HUDEP-2 (cell line): ENCODE results near the gene TEX19.
"Not testable (repeated sequence)": the region's sequence is repeated elsewhere in the genome, so short reads cannot be mapped to it uniquely, and the experiment has no call there.

Experiments used
- DNase-seq, 76 experiments: peaks; one replicate each; lab custom pipeline; 2025; ENCODE audit not compliant: unreplicated experiment in 76 of 76; lab: John Stamatoyannopoulos, UW

The TEX19 gene

GRCh38 chr17:82373072-82373452, 14.0 kb downstream of the TEX19 start:
- not testable (repeated sequence) for DNase-seq

- no peak for DNase-seq
Measured at GRCh38 chr17:82373731-82374625, 14.9 kb downstream of the TEX19 start.

GRCh38 chr17:82374626-82375331, 15.7 kb downstream of the TEX19 start:
- DNase-seq: no peak

GRCh38 chr17:82375359-82376041, 16.5 kb downstream of the TEX19 start:
- DNase-seq: no peak

GRCh38 chr17:82376042-82376730, 17.1 kb downstream of the TEX19 start:
- DNase-seq: no peak

- not testable (repeated sequence) for DNase-seq
Measured at GRCh38 chr17:82377294-82377693, 18.2 kb downstream of the TEX19 start.

GRCh38 chr17:82377924-82378740, 19.1 kb downstream of the TEX19 start:
- no peak for DNase-seq

GRCh38 chr17:82378741-82379021, 19.6 kb downstream of the TEX19 start:
- no peak for DNase-seq

- DNase-seq: no peak
Measured at GRCh38 chr17:82380860-82381702, 22.0 kb downstream of the TEX19 start.

GRCh38 chr17:82381703-82382009, 22.6 kb downstream of the TEX19 start:
- not testable (repeated sequence) for DNase-seq

GRCh38 chr17:82382220-82382932, 23.3 kb downstream of the TEX19 start:
- not testable (repeated sequence) for DNase-seq

- no peak for DNase-seq
Measured at GRCh38 chr17:82382933-82383255, 23.8 kb downstream of the TEX19 start.

- DNase-seq: no peak
Measured at GRCh38 chr17:82383411-82383810, 24.4 kb downstream of the TEX19 start.

- no peak for DNase-seq
Measured at GRCh38 chr17:82384051-82384729, 25.1 kb downstream of the TEX19 start.

GRCh38 chr17:82384730-82385481, 25.9 kb downstream of the TEX19 start:
- DNase-seq: no peak

- DNase-seq: no peak
Measured at GRCh38 chr17:82385559-82386254, 26.7 kb downstream of the TEX19 start.

GRCh38 chr17:82386255-82386831, 27.3 kb downstream of the TEX19 start:
- DNase-seq: no peak
